PFSK-1 (cell line): ENCODE data around the gene PPARGC1A.

Experiments used
- FOXP2 ChIP-seq: optimal IDR thresholded peaks from 2 replicates; pipeline ENCODE3; 2011; ENCODE audit warnings: borderline replicate concordance, control low read depth, inconsistent platforms; ENCODE audit not compliant: insufficient read depth; ENCODE audit errors: extremely low read length, extremely low read depth
- POLR2AphosphoS5 ChIP-seq: IDR thresholded peaks from 2 replicates; pipeline ENCODE4 v1.6.1; 2012; ENCODE audit warnings: low read depth, mild to moderate bottlenecking, control low read depth, low read length, moderate library complexity
- SIN3A ChIP-seq: IDR thresholded peaks from 2 replicates; pipeline ENCODE4 v1.6.1; 2012; ENCODE audit warnings: mild to moderate bottlenecking, low read length, moderate library complexity, borderline replicate concordance; ENCODE audit not compliant: insufficient read depth

DNA sequence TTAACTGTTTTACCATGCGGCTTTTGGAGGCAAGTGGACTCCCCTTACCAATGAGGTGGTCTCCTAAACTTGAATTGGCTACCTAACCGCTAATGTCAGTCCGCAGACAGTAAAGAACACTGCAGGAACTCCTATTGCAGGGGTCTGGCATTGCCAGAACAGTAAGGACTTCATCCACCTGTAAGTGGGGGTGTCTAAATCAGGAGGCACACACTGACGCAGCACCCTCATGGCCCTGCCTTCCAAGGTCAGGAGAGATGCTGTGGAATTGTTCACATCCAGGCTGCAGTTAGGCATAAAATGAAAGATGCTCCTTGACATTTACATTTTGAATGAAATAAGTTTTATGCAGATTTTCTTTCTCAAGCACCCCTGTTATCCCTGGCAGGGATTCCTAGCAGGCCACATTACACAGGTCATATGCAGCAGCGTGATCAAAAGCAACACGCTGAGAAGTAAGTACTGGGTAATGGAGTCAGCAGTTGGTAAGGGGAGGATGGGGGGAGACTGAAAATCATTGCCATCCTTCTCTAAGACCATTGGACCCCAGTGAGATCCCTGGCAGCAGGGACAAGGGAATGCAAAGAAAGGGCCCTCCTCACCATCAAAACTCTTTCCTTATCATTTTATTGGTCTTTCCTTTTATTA lies 3.8 kb downstream of the PPARGC1A start:
- TF ChIP-seq POLR2AphosphoS5 (no peak), FOXP2 (no peak), SIN3A (no peak)
